HuH-7 (cell line): ENCODE results near the gene TSKS.
A peak's percentile ranks its signal among the peaks of the same experiment; 100 is the strongest.
"Not testable (repeated sequence)": the region's sequence is repeated elsewhere in the genome, so short reads cannot be mapped to it uniquely, and the experiment has no call there.

Experiments used
- DNase-seq: peaks from one replicate; pipeline ENCODE4 v3.0.0; 2011; ENCODE audit warnings: low spot score

Gene TSKS

GRCh38 chr19:49766007-49766929 is 3.2 kb upstream of the TSKS start:
- DNase-seq, result peak; percentile 98

- DNase-seq, result no peak
These were observed 1.2 kb upstream of the TSKS start for GRCh38 chr19:49764341-49764740.

- DNase-seq, result no peak
These were observed 1.3 kb downstream of the TSKS start for GRCh38 chr19:49761625-49762311.

GRCh38 chr19:49761249-49761624 is 1.9 kb downstream of the TSKS start:
- DNase-seq, result no peak

- DNase-seq, result no peak
These were observed 4.8 kb downstream of the TSKS start for GRCh38 chr19:49758292-49758691.

DNA sequence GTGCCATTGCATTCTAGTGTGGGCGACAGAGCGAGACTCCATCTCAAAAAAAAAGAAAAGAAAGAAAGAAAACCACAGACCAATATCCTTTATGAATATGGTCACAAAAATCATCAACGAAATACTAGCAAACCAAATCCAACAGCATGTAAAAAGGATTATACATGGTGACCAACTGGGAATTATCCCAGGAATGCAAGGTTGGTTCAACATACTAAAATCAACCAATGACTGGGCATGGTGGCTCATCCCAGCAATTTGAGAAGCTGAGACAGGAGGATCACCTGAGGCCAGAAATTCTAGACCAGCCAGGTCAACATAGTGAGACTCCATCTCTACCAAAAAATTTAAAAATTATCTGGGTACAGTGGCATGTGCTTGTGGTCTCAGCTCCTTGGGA is 7.2 kb downstream of the TSKS start:
- no peak for DNase-seq

DNA sequence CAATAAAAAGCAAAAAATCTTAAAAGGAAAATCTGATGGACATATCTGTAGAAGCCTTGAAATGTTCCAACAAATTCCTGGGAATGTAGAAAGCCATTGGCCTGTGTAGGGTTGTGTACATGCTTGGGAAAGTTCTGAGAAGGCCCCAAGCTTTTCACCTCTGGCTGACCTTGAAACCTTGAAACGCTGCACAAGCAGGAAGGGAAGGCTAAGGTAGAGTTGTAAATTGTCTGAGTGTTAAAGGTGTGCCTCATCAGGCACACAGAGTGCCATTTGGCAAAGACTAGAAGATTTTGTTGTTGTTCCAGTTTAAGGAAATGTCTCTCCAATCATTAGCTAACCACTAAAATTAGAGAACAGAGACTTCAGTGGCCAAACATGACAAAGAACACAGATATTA is 10.4 kb downstream of the TSKS start:
- DNase-seq, result no peak

- no peak for DNase-seq
These were observed 13.3 kb downstream of the TSKS start for GRCh38 chr19:49749771-49750170.

DNA sequence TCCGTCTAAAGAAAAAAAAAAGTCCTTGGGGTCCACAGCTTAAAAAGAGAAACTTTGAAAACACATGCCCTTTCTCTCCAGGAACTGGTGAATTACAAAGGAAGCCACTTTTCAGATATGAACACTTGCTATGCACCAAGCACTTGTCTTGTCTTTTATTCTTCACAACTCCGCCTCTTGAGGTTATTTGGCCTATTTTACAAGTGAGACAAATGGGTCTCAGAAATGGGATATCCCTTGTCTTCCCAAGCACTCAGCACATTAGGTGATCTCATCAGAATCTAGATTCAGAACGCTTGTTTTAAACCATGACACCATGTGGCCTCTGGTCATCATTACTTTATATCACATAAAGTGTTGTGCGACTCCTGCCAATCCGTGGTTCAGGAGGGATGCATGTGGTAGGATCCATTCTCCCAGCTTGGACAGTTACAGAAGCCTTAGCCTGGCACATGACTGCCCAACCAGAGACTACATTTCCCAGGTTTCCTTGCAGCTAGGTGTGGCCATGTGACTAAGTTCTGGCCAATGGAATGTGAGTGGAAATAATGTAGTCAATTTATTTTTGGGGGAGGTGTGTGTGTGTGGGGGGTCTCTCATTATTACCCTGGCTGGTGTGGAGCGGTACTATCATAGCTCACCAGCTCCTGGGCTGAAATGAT is 13.9 kb downstream of the TSKS start:
- no peak for DNase-seq

GRCh38 chr19:49746206-49746958 is 16.7 kb downstream of the TSKS start:
- DNase-seq, result peak; percentile 87

DNA sequence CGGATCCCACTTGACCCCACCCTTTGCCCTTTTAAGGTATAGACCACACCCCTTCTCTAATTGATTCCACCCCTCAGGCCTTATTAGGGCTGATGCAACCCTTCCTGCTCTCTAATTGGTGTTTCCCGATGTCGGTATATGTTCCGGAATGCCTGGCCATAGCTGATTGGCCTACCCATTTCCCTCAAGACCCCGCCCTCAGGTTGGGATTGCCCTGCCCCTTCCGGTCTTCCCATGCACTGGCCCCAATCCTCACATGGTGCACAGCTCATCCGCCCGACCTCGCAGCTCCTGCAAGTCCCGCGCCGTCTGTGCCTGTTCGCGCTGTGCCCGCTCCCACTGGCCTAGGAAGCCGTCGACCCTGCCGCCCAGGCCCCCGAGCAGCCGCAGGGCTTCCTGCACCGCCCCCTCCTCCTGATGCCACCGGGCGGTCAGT is 18.1 kb downstream of the TSKS start:
- DNase-seq, result no peak

GRCh38 chr19:49741210-49741844 is 21.8 kb downstream of the TSKS start:
- no peak for DNase-seq

GRCh38 chr19:49739933-49740332 is 23.2 kb downstream of the TSKS start:
- no peak for DNase-seq

DNA sequence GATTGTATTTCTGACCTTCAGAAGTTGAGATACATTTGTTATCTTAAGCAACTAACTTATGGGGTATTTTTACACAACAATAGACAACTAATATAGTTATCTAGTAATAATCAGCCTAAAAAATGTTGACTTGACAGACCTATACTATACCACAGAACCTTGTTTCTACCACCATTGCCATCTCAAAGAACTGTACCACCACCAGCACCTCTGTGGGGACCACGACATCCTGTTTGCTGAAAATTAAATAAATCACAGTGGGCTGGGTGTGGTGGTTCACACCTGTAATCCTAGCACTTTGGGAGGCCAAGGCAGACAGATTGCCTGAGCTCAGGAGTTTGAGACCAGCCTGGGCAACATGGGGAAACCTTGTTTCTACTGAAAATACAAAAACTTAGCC is 24.0 kb downstream of the TSKS start:
- no peak for DNase-seq

DNA sequence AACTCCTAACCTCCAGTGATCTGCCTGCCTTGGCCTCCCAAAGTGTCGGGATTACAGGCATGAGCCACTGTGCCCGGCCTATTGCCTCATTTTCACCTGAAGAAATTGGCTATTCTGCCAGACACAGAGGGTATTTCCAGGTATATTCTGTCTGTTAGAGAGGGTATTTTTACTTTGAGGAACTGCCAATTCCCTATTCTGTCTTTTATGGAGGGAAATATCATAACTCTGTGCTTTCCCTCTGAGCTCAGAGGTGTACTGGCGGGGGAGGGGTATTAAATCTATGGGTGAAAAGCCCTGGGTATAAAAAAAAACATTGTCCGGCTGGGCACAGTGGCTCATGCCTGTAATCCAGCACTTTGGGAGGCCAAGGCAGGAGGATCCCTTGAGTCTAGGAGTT is 24.8 kb downstream of the TSKS start:
- no peak for DNase-seq

DNA sequence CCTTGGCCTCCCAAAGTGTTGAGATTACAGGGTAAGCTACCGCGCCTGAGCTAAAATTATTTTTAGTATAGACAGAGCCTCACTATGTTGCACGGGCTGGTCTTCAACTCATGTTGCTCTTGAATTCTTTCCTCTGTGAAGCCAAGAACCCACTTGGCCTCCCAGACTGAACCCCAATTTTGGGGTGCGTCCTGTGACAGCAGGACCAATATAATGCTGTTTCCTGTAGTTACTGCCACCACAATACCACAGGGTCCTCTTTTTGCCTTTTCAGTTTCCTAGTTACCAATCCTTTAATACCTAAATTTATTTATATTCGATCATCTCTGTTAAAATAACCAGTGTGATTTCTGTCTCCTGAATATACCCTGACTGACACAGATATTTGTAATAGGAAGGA is 32.9 kb downstream of the TSKS start:
- DNase-seq, result no peak

DNA sequence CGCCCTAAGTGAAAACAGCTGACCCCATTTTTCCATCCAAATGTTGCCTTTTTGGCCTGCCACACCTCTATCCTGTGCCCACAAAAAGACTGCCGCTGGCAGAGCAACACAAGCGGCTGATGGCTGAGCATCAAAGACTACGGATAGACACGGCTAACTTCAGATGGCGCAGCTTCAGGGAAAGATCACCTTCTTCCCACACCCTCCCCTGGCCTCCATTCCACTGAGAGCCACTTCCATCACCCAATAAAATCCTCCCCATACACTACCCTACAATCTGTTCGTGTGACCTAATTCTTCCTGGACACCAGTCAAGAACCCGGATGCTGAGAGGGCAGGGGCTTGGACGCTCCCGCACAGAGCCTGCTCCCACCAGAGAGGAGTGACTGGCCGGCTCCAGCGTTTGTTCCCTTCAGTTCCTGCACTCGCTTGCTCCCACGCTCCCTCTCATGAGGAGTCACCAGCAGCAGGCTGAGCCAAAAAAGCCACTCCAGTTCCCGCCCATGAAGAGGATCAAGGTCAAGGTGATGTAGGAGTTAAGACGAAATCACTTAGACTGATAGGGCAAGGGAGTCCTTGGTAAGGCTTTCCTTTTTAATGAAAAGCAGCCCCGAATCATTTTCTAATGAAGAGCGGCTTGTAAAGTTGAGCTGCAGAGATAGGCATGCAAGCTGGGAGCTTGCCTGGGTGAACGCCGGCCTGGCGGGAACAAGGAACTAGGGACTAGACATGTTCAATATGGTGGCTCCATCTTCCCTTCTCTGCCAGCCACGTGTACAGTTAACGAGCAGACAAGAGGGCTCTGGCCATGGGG is 35.7 kb downstream of the TSKS start:
- no peak for DNase-seq

DNA sequence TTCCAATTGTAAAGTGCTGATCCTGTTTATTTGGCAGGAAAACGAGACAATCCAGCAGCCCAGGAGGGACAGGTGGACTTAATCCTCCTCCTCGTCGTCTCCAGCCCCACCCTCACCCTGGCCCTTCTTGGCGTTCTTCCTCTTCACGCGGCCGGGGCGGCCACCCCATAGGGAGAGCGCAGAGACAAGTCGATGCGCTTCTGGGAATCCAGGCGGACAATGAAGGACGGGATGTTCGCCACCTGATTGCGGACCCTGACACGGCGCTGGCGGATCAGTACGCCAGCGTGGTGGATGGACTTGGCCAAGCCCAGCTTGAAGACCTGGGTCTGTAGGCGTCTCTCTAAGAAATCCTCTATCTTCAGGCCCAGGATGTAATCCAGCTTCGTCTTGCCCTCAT is 43.7 kb downstream of the TSKS start:
- DNase-seq, result not testable (repeated sequence)

GRCh38 chr19:49718991-49719390 is 44.1 kb downstream of the TSKS start:
- DNase-seq, result no peak

GRCh38 chr19:49718511-49718910 is 44.6 kb downstream of the TSKS start:
- no peak for DNase-seq

DNA sequence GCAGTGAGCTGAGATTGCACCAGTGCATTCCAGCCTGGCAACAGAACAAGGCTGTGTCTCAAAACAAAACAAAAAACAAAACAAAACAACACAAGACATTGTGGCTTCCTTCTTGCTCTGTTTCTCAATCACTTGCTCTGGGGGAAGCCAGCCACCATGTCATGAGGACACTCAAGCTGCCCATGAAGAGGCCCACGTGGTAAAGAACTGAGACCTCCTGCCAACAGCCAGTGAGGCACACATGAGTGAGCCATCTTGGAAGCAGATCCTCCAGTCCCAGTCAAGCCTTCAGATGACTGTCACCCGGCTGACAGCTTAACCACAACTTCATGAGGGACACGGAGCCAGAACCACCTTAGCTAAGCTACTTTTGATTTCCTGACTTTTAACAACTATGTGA is 47.0 kb downstream of the TSKS start:
- DNase-seq, result no peak
